GM18499 (cell line): Measurements from ENCODE around the gene NSMCE1.
"Not testable (repeated sequence)": the region's sequence is repeated elsewhere in the genome, so short reads cannot be mapped to it uniquely, and the experiment has no call there.

ENCODE experiments used
- ATAC-seq: cut with Tn5 transposase; IDR thresholded peaks from one replicate; pipeline ENCODE4 v1.9.1; 2021; ENCODE audit warnings: moderate number of reproducible peaks; ENCODE audit not compliant: insufficient read depth, unreplicated experiment

The NSMCE1 gene

DNA sequence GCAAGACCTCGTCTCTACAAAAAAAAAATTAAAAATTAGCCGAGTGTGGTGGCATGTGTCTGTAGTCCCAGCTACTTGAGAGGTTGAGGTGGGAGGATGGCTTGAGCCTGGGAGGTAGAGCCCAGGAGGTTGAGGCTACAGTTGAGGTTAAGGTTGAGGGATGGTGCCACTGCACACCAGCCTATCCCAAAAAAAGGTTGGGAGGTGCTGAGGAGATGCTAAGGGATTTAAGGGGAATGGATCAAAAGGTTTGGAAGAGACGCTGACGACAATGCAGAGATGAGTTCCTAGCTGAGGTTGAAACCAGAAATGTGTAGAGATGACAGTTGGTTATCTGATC lies 4.7 kb upstream of the NSMCE1 start:
- ATAC-seq: no peak

DNA sequence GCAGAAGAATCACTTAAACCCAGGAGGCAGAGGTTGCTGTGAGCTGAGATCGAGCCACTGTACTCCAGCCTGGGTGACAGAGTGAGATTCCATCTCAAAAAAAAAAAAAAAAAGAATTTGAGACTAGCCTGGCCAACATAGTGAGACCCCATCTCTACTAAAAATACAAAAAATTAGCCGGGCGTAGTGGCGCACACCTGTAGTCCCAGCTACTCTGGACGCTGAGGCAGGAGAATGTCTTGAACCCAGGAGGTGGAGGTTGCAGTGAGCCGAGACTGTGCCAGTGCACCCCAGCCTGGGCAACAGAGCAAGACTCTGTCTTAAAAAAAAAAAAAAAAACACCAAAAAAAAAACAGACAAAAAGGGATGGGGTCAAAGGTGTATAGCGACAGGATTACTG lies 4.1 kb upstream of the NSMCE1 start:
- not testable (repeated sequence) for ATAC-seq

DNA sequence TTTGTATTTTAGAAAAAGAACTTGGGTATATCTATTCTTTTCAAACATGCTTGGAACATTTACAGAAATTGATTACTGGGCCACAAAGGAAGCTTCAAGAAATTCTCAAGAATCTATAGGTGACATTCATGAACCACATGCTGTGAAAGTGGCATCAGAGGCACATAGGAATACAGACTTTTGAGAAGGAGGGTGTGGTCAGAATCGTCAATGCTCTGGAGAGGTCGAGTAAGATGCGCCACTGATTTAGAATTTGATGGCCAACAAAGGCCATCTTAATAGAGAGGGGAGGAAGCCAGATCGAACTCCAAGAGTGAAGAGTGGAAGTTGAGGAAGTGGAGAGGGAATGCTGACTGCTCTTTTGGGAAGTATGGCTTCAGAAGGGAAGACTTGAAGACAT lies 3.5 kb upstream of the NSMCE1 start:
- ATAC-seq: no peak

DNA sequence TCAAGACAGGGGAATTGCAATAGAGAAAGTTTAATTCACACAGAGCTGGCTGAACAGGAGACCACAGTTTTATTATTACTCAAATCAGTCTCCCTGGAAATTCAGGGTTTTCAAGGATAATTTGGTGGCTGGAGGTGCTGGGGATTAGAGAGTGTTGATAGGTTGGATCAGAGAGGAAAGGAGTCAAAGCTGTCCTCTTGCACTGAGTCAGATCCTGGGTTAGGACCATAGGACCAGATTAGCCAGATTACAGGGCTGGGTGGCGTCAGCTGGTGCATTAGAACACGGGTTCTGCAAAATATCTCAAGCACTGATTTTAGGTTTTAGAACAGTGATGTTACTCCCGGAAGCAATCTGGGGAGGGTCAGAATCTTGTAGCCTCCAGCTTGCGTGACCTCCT lies 1.8 kb upstream of the NSMCE1 start:
- ATAC-seq: no peak

DNA sequence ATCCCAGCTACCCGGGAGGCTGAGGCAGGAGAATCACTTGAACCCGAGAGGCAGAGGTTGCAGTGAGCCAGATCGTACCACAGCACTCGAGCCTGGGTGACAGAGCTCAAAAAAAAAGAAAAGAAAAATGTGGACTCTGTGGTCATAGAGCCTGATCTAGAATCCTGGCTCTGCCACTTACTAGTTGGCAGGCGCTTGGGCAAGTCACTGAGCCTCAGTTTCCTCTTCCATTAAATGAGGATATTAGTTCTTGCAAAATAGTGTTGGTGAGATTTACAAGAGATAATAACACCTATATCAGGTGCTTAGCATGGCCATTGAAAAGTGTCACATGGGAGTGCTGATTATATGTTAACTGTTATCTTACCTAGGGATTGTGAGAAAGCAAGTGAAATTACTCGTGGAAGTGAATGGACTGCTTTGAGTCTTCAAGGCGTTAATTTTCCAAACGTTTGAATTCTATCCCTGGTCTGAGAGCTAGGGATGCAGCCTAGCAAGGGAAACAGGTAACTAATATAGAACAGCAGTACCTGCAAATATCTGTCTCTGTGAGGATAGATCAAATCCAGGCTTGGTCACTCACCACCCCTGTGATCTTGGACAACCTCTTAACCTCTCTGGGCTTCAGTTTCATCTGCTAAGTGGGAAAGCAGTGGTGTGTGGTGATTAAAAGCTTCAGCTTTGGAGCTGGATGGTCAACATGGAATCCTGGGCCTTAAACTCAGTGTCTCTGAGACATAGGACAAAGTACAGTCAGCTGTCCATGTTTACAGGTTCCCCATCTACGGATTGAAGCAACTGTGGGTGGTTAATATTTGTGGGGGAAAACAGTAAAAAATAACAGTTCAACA lies 953 bp upstream of the NSMCE1 start:
- ATAC-seq: no peak

DNA sequence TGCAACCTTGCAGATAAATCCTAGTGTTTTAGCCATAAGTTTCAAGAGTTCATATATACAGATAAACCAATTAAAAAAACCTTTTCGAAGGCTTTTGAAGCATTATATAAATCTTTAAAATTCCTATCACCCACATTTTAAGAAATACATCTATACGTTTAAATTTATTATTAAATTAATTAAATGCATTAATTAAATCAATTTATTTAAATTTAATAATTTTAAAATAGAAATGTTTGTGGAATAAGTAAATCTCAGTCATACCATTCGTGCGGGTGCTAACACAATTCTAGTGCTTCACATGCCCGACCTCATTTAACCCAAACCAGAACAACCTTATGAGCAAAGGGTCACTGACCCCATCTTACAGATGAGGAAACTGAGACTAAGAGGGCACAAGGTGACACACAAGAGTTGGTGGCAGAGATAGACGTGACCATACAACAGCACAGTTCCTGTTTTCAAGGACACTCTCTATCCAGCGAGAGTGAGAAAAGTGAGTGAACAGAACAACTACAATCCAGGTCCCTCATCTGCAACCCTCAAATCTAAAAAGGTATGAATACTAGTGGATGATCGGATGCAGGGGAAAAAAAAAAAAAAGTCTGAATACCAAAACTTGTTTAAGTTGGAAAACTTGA lies 1.4 kb downstream of the NSMCE1 start:
- ATAC-seq: no peak

DNA sequence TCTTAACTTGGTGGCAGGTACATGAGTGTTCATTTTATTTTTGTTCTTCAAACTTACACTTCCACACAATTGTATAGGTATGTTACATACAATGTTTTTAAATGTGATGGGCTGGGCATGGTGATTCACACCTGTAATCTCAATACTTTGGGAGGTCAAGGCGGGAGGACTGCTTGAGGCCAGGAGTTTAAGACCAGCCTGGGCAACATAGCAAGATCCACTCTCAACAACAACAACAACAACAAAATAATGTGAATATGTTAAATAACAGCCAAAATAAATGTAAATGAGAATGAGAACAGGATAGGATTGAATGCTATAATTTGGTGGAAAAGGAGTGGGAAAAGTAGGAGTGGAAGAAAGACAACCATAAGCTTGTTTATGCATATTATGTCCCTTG lies 2.6 kb downstream of the NSMCE1 start:
- no peak for ATAC-seq

DNA sequence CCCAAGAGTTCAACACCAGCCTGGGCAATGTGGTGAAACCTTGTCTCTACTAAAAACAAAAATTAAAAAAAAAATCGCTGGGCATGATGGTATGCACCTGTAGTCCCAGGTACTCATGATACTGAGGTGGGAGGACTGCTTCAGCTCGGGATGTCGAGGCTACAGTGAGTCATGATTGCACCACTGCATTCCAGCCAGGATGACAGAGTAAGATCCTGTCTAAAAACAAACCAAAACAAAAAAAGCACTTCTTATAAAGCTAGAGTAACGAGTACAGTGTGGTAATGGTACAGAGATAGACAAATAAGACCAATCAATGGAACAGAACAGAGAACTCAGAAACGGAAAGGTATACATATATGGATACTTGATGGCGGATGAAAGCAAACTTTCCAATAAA lies 4.4 kb downstream of the NSMCE1 start:
- no peak for ATAC-seq

DNA sequence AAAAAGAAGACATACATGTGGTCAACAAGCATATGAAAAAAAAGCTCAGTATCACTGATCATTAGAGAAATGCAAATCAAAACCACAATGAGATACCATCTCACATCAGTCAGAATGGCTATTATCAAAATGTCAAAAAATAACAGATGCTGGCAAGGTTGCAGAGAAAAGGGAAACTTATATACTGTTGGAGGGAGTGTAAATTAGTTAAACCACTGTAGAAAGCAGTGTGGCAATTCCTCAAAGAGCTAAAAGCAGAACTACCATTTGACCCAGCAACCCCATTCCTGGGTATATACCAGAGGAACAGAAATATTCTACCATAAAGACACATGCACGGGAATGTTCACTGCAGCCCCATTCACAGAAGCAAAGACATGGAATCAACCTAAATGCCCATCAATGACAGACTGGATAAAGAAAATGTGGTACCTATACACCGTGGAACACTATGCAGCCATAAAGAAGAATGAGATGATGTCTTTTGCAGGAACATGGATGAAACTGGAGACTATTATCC lies 5.6 kb downstream of the NSMCE1 start:
- ATAC-seq: not testable (repeated sequence)

DNA sequence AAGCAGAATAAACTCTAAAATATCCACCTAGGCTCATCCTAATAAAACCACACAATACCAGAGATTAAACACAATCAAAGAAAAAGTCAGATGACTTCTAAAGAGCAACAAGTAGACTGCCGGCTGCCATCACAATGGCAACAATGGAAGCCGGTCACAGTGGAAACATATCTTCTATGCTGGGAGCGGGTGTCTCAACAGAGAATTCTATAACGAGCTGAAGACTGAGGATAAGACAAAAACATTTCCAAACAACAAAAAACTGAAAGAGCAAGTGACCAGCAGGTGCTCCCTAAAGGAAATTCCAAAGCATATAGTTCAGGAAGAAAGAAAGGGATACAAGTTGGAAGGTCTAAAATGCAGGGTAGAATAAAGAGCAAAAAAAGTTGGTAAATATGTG lies 8.9 kb downstream of the NSMCE1 start:
- no peak for ATAC-seq

DNA sequence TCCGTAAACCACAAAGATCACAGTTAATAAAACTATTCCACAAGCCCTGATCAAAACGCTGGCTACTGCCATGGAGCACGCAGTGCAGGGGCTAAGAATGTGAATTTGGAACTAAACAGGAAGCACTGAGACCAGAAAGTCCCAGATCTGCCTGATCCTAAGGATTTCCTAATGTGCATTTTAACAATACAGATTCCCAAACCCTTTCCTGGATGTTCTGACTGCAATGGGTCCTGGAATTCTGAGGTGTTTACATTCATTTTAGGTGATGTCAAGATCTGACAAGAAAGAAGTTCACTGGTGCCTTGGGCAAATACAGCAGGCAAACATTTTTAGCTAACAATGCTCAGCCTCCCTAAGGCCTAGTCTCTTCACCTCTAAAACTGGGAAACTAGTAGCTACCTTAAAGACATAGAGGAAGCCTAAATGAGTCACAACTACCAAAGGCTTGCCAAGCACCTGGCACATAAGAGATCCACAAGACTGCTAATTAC lies 10.3 kb downstream of the NSMCE1 start:
- ATAC-seq: no peak

DNA sequence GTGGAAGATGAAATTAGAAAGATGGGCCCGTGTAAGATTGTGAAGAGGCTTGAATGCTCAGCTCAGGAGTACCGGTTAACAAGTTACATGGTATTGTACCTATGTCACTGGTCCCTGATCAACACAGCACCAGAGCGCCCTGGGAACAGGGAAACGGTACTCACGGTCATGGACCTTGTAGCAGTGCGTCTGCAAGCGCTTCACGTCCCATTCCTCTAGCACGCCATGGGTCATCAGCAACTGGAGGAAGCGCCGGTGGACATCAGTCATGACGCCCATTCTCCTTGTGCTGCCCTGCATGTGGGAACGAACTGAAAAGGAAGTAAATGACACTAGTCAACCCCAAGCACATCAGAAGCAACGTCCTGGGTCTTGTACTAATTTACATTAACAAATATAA lies 11.3 kb downstream of the NSMCE1 start:
- ATAC-seq: no peak

DNA sequence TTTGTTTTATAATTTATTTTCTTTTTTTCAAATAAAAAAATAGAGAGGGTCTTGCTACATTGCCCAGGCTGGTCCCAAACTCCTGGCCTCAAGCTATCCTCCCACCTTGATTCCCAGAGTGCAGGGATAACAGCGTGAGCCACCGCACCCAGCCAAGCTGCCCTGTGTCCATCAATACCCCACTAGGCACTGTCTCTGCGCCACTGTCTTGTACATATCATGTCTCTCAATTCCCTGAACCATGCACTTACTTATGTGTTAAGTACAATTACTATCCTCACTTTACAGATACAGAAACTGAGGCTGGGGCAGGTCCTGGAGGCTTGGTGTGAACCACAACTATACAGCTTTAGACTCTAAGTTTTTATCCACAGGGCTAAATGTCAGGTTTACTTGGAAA lies 11.7 kb downstream of the NSMCE1 start:
- ATAC-seq: no peak

DNA sequence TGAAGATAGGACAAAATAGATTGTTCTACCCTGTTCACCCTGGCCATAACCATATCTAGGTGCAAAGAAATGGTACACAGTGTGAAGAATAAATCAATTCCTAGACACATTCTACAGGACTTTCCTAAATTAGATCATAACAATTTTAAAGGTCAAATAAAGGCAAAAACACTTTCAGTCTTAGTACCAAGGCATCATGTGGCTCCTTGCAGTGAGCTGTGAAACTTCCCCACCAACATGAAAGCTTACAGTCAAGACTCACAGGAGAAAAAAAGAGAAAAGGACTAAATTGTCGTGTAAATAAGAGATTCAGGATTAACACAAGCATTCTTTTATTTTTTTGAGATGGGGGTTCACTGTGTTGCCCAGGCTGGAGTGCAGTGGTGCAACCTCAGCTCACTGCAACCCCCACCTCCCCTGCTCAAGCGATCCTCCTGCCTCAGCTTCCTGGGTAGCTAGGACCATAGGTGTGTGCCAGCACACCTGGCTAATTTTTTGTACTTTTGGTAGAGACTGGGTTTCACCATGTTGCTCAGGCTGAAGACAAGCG lies 14.2 kb downstream of the NSMCE1 start:
- ATAC-seq: peak; percentile 69

DNA sequence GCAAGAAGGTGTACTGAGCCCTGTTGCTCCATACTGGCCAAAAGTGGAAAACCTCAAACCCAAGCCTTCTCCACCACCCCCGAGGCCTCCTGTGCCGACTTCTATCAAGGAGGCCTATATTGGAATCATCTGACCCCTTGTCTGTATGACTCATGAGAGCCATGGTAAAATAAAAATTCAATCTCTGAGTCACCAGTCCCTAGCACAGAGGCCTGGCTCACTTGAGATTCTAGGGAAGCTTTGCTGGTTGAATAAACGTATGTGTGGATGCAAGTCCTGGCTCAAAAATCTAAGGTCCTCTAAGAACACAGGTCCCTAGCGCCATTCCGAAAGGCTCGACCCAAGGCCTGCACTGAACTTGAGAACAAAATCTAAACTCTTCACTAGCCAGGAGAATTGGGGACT lies 15.0 kb downstream of the NSMCE1 start:
- ATAC-seq: no peak

DNA sequence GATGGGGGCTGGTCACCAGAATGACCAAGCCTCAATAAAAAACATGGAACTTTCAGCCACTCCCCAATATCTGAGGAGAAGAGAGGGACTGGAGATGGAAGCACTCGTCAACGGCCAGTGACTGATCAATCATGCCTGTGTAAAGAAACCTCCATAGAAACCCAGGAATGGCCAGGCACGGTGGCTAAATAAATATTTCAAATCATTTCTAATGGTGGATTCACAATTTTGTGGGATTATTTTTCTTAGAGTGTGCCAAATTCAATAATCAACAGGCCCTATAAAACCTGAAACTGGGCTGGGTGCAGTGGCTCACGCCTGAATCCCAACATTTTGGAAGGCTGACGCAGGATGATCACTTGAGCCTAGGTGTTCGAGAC lies 16.4 kb downstream of the NSMCE1 start:
- ATAC-seq: no peak

DNA sequence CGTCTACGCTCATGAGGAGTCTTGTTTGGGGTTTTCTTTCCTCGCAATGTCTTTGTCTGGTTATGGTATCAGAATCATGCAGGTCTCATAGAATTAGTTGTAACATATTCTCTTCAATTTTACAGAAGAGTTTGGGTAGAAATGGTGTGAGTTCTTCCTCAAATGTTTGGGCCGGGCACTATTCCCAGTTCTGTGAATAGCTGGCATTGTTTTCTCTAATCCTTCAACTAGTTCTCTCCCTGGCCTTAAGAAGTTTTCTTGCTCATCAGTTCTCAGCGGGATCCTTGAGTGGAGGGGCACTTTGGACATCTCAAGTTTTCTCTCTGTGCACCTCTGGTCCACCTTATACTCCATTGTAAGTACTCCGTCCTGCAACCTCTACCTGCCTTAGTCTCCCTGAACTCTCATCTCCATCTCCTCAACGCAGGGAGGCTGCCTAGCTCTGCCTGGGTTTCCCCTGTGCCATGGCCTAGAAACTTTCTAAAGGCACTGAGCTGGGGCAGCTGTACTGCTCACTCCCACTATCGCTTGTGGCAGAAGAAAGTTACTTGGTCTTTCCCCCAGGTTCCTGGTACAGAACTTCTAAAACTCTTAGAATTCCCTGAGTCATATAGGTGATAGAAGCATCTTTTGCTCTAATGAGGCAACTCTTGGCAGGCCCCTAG lies 16.9 kb downstream of the NSMCE1 start:
- ATAC-seq: no peak

DNA sequence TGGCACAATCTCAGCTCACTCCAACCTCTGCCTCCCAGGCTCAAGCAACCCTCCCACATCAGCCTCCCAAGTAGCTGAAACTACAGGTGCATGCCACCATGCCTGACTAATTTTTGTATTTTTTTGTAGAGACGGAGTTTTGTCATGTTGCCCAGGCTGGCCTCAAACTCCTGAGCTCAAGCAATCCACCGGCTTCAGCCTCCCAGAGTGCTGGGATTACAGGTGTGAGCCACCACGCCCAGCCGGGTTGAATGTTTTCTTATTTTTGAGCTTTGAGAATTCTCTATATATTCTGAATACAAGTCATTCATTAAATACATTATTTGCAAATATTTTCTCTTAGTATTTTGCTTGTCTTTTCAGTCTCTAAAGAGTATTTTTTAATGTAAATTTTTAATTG lies 19.7 kb downstream of the NSMCE1 start:
- ATAC-seq: not testable (repeated sequence)

DNA sequence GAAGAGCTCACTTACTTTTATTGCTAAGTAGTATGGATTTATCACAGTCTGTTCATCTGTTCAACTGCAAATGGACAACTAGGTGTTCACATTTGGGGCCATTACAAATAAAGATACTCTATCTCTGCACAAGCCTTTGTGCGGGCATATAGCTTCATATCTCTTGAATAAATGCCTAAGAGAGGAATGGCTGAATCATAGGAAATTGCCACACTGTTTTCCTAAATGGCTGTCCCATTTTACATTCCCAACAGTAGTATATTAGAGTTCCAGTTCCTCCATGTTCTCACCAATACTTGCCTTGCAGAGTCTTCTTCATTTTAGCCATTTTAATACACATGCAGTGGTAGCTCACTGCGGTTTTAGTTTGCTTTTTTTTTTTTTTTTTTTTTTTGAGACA lies 20.5 kb downstream of the NSMCE1 start:
- ATAC-seq: no peak

DNA sequence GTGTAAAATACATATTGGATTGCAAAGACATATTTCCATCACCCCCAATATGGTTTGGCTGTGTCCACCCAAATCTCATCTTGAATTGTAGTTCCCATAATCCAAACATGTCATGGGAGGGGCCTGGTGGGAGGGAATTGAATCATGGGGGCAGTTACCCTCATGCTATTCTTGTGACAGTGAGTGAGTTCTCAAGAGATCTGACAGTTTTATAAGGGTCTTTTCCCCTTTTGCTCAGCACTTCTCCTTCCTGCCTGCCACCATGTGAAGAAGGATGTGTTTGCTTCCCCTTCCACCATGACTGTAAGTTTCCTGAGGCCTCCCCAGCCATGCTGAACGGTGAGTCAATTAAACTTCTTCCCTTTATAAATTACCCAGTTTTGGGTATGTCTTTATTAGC lies 21.5 kb downstream of the NSMCE1 start:
- not testable (repeated sequence) for ATAC-seq

DNA sequence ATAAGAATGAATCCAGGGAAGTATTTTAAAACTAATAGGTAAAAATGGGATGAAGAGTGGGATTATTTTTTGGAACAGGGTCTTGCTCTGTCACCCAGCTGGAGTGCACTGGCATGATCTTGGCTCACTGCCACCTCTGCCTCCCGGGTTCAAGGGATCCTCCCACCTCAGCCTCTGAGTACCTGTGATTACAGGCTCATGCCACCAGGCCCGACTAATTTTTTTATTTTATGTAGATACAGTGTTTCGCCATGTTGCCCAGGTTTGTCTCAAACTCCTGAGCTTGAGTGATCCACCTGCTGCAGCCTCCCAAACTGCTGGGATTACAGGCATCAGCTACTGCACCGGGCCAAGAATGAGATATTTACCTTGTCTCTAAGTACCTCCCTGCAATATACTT lies 22.1 kb downstream of the NSMCE1 start:
- ATAC-seq: no peak
